ENCODE measurements around the gene BTBD16.

- TF ChIP-seq CTCF (IDR thresholded peaks at IDR 0.05; ENCODE audit: low read depth, low read length, missing input control) (no peak), REST (IDR thresholded peaks at IDR 0.05) (no peak), FOXA2 (IDR thresholded peaks at IDR 0.05) (no peak), MAX (IDR thresholded peaks at IDR 0.05) (no peak), ATF3 (IDR thresholded peaks at IDR 0.05) (no peak), SP1 (IDR thresholded peaks at IDR 0.05) (peak; percentile 15), YY1 (IDR thresholded peaks at IDR 0.05) (no peak), EGR1 (IDR thresholded peaks at IDR 0.05; ENCODE audit: low read depth in 2 of 2) (no peak), TAF1 (conservative IDR thresholded peaks at IDR 0.05) (no peak)
Observed at GRCh38 chr10:122373108-122373507, 102.0 kb downstream of the BTBD16 start.
